HG02623 (cell line): ENCODE results near the gene CD300LG.
"Not testable (repeated sequence)": the region's sequence is repeated elsewhere in the genome, so short reads cannot be mapped to it uniquely, and the experiment has no call there.

Experiments used
- ATAC-seq: cut with Tn5 transposase; IDR thresholded peaks from one replicate; pipeline ENCODE4 v1.9.1; 2021; ENCODE audit warnings: moderate library complexity; ENCODE audit not compliant: unreplicated experiment

Gene CD300LG

GRCh38 chr17:43846963-43847371, at the start of gene CD300LG:
CD300LG (plus strand) TSS chr17:43847176; CDS start chr17:43847217, 41 bp downstream.
- no peak for ATAC-seq

- not testable (repeated sequence) for ATAC-seq
These were observed 49.0 kb upstream of the CD300LG start for GRCh38 chr17:43798024-43798423.

DNA sequence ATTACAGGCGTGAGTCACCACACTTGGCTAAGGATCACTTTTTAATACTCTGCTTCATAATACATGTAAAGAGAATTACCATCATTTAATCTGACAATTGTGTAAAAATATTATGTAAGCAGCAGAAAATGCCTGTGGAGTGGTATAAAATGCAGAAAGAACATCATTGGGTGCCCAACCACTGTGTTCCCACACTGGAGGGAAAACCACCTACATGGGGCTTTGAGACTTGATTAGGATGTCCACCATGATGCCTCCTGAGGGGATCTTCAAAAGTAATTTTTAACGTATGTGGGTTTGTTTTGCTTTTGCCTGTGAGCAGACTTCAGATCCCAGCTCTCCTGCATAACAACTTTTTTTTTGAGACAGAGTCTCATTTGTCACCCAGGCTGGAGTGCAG, 47.9 kb upstream of the CD300LG start:
- ATAC-seq: no peak

DNA sequence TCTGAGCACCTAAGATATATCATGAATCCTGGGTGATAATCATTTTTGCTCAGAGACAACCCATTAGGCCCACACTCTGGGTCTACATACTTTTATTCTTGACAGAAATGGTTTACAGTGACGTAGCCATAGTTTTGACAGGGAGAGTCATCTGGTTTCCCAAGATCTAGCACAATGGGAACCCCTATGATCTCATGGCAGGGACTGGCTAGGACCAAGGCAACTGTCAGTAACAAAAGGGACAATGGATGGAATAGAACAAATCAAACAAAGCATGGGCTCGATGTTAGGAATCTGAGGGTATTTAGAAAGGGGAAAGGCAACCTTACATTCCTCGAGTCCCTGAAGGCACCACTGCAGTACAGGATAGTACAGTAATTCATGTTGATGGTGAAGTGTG, 46.2 kb upstream of the CD300LG start:
- no peak for ATAC-seq

DNA sequence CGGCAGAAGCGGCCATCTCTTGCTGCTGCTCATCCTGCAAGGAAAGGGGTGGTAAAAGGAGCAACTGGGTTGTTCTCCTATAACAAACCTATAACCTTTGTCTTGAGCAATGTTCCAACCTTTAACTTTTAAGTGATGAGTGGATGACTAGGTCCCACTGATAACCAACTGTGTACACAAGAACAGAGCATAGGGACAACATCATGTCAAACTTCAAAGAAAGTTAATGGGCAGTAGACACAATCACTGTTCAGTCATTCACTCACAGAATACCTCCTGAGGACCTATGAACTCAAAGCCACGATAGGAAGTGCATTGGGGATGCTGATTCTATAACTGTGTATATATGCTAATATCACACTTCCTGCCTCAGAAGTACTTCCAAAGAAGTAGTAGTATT, 45.1 kb upstream of the CD300LG start:
- no peak for ATAC-seq

- ATAC-seq: no peak
These were observed 43.2 kb upstream of the CD300LG start for GRCh38 chr17:43803758-43804157.

DNA sequence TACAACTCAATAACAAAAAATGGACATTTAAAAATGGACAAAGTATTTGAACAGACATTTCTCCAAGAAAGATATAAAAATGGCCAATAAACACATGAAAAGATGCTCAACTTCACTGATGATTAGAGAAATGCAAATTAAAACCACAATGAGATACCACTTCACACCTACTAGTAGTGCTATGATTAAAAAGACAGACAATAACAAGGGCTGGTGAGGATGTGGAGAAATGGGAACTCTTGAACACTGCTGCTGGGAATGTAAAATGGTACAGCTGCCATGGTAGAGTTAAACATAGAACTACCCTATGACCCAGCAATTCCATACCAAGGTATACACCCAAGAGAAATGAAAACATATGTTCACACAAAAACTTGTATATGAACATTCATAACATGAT, 41.9 kb upstream of the CD300LG start:
- ATAC-seq: no peak

- no peak for ATAC-seq
These were observed 38.9 kb upstream of the CD300LG start for GRCh38 chr17:43808076-43808475.

- no peak for ATAC-seq
These were observed 37.9 kb upstream of the CD300LG start for GRCh38 chr17:43809121-43809520.

DNA sequence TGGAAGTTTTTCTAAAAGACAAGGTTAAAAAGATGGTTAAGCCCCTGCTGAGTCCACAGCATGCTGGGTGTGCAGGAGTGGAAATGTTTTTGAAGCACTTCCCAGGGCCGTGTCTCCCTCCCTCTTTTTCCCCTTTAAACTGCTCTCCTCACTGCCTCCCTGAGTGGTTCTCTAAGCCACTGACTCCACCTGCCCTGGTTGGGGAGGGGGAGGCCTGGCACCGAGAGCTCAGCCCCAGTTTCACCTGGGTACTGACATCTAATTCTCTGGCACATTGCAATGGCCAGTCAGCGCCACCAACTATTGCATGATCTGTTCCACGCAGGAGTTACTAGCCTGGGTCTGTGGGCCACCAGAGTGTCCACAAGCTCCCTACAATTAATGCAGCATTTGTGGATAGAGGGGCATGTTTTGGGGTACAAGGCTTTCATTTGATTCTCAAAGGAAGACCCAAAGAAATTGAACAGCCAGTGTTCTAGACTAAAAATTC, 36.7 kb upstream of the CD300LG start:
- no peak for ATAC-seq

- ATAC-seq: no peak
These were observed 36.2 kb upstream of the CD300LG start for GRCh38 chr17:43810823-43811222.

- no peak for ATAC-seq
These were observed 34.3 kb upstream of the CD300LG start for GRCh38 chr17:43812396-43813265.

- ATAC-seq: no peak
These were observed 33.6 kb upstream of the CD300LG start for GRCh38 chr17:43813386-43813785.

DNA sequence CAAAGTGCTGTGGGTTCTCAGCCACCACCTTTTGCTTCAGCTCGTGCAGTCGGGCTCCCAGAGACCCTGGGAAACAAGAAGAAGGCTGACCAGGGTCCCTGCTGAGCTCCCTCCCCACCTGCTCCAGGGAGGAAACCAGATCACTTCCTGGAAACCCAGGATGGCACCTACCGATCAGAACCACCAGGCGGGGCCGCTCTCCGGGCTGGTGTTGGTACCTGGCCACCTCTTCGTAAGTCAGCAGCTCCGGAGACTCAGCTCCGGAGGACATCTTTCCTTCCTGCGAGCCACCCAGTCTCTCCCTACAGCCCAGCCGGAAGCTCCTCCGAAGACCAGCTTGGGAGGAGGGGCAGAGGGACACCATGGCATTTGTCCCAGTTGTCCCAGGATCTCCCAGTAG, 33.0 kb upstream of the CD300LG start:
- no peak for ATAC-seq

DNA sequence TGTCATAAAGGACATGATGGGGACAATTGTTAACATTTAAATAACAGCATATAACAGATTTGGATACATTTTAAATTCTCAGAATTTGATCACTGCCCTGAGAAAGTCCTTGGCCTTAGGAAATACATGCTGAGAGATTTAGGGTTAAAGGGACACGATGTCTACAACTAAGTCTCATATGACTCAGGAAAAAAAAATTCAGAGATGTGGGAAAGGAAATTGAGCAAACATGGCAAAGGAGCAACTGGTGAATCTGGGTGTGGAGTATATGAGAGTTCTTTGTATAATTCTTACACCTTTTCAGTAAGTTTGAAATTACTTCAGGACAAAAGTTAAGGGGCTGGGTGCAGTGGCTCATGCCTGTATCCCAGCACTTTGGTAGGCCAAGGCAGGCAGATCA, 32.3 kb upstream of the CD300LG start:
- no peak for ATAC-seq

DNA sequence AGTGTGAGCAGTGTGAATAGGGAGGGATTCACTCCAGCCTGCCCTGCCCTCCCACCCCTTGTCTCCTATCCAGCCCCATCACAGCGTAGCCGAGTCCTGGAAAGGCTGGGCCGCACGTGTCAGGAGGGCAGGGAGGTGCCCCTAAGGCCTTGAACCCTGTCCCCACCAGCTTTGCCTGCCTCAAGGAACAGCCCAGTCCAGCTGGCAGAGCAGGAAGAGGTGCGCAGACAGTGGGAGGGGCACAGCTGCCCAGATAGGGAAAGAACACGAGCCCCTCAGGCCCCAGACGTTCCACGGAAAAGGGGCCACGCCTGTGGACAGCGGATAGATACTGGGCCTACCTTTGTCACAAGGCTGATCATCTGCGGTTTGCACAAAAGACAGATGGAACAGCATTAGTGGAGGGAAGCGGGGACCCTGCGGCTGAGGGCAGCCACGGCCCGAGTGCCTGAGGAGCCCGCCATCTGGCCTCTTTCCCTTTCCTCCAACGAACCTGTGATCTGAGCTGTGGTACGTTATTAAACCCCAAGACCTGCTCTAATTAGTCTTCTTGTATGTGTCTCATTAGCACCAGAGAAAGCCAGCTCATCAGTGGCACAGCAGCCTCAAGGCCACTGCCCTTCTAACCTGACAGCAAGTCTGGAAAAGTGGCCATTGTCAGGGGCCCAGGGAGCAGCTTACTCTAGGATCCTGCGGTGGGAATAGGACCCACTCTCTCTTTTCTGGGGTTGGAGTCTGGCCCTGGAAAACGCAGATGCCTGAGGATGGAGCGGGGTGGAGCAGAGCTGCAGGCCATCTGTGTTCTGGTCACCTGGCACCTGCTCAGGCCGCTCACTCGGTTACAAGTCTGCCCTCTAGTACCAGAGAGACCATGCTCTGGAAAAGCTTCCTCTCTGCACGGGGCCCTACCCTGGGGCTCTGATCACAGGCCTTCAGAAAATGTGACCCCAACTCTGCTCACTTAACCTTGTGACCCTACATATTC, 30.3 kb upstream of the CD300LG start:
- ATAC-seq: no peak

GRCh38 chr17:43817826-43818225, 29.1 kb upstream of the CD300LG start:
- ATAC-seq: no peak

GRCh38 chr17:43818966-43819365, 28.0 kb upstream of the CD300LG start:
- ATAC-seq: no peak

DNA sequence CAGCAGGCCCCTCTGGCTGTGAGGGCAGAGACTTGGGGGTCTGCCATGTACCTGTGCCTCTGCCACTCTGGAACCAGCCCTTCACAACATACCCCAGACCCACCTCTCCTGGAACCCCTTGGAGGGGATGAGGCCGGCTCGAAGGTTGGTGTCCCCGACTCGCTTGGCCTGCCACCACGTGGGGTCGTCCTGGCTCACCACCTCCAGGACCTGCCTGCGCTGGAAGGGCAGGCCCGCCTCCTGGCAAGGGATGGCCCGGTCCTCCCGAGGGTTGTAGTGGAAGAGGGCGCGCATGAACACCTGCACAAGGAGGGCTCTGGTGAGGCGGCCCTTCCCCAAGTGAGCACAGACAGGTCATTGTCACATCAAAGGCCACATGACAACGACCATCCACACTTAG, 26.2 kb upstream of the CD300LG start:
- ATAC-seq: no peak

DNA sequence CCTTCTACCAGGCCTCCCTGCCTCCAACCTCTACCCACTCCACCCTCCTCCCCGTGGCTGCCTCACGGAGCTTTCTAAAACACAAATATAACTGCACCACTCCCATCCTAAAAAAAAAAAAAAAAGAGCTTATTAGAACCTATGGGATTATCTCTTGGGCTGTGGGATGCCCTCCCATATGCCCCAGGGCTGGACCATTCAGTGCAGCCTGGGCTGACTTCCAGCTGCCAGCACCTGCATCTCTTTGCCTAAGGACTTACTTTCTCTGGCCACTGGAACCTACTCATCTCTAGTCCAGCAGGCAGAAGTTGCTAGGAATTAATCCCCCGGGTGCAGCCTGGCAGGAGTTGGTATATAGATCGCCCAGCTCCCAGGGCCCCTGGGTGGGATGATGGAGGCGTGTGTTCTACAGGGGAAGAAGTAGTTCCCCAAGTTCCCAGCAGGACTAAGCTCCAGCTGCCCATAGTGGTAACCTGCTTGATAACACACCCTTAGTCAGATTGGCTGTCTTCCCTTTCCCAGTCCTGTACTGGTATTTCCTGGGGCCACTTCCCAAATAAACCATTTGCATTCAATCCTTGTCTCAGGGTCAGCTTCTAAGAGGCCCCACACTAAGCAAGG, 24.3 kb upstream of the CD300LG start:
- ATAC-seq: no peak
